Activated CD4-positive, alpha-beta T cell treated with anti-CD3 and anti-CD28 coated beads for 36 hours (primary cell): ENCODE measurements around the gene PRAMEF17. TPM values are rescaled to one million over a fixed set of nuclear protein-coding genes. Genes with fewer than 3 reads are reported as not detected.
"Not testable (repeated sequence)": the region's sequence is repeated elsewhere in the genome, so short reads cannot be mapped to it uniquely, and the experiment has no call there.

ENCODE experiments used
- ATAC-seq: fragments of 200-7000 bp; cut with Tn5 transposase; one replicate; pipeline ENCODE4 v1.10.0; 2021; ENCODE audit warnings: mild to moderate bottlenecking, moderate library complexity
- CTCF ChIA-PET: fragments of 350-600 bp; sonication (Branson Sonifier 250); formaldehyde crosslinking; loops from one replicate; lab custom pipeline; 2021; ENCODE audit warnings: antibody characterized with exemption; lab: Charles Lee
- POLR2A ChIA-PET: fragments of 350-600 bp; sonication (Branson Sonifier 250); formaldehyde crosslinking; loops from one replicate; lab custom pipeline; 2021; ENCODE audit warnings: antibody characterized with exemption, inconsistent platforms; lab: Charles Lee
- DNase-seq: peaks from one replicate; pipeline ENCODE4 v3.0.0-alpha.2; 2020
- H3K27ac Mint-ChIP-seq: one replicate; pipeline ENCODE4 v1.8.0; 2021; ENCODE audit warnings: mixed read lengths
- H3K27me3 Mint-ChIP-seq: one replicate; pipeline ENCODE4 v1.8.0; 2021; ENCODE audit warnings: mixed read lengths
- H3K36me3 Mint-ChIP-seq: one replicate; pipeline ENCODE4 v1.8.0; 2021; ENCODE audit warnings: low read depth, mixed read lengths
- H3K4me1 Mint-ChIP-seq: one replicate; pipeline ENCODE4 v1.8.0; 2021; ENCODE audit warnings: mixed read lengths
- H3K4me3 Mint-ChIP-seq: one replicate; pipeline ENCODE4 v1.8.0; 2021; ENCODE audit warnings: mild to moderate bottlenecking, moderate library complexity, mixed read lengths
- H3K9me3 Mint-ChIP-seq: one replicate; pipeline ENCODE4 v1.8.0; 2021; ENCODE audit warnings: low read depth, mixed read lengths
- intact Hi-C, 2 experiments: fragments of 100-400 bp; cut with DNase I in 1 of 2; cut with micrococcal nuclease in 1 of 2; formaldehyde crosslinking; loops; one replicate each; pipeline versions ENCODE4 v1.14.2 to v1.15.1; 2022 to 2024; cut with DNase I, micrococcal nuclease
- total RNA-seq, 2 experiments: library from RNA; stranded (reverse); gene quantifications; one replicate each; pipeline ENCODE4 v1.2.3, GENCODE V29; 2021

The PRAMEF17 gene
- total RNA-seq, 2 experiments from 2014 or later: not detected

DNA sequence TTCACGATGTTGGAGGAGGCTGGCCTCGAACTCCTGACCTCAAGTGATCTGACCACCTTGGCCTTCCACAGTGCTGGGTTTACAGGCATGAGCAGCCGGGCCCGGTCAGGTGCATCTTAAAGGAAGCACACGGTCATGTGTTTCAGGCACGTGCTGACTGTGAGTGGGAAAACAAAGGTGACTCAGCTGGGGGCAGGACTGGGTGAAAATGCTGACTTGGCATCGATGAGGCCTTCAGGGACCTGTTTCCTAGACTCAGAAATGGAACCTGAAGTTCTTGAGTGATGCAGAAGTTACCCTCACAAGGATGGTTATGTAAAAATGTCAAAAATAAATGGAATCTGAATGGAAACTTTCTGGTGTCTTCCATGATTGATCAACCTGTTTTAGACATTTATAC is 3.6 kb downstream of the PRAMEF17 start:
- DNase-seq, CTCF ChIA-PET, H3K4me1 Mint-ChIP-seq, POLR2A ChIA-PET, H3K36me3 Mint-ChIP-seq, intact Hi-C loops, H3K9me3 Mint-ChIP-seq, H3K27me3 Mint-ChIP-seq, H3K27ac Mint-ChIP-seq, ATAC-seq, H3K4me3 Mint-ChIP-seq: not testable (repeated sequence)

DNA sequence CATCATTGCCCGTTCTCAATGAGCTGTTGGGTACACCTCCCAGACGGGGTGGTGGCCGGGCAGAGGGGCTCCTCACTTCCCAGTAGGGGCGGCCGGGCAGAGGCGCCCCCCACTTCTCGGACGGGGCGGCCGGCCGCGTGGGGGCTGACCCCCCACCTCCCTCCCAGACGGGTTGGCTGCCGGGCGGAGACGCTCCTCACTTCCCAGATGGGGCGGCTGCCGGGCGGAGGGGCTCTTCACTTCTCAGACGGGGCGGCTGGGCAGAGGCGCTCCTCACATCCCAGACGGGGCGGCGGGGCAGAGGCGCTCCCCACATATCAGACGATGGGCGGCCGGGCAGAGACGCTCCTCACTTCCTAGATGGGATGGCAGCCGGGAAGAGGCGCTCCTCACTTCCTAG is 5.3 kb downstream of the PRAMEF17 start:
- H3K36me3 Mint-ChIP-seq, POLR2A ChIA-PET, H3K27ac Mint-ChIP-seq, CTCF ChIA-PET, DNase-seq, H3K27me3 Mint-ChIP-seq, ATAC-seq, H3K4me1 Mint-ChIP-seq, intact Hi-C loops, H3K4me3 Mint-ChIP-seq, H3K9me3 Mint-ChIP-seq: not testable (repeated sequence)

DNA sequence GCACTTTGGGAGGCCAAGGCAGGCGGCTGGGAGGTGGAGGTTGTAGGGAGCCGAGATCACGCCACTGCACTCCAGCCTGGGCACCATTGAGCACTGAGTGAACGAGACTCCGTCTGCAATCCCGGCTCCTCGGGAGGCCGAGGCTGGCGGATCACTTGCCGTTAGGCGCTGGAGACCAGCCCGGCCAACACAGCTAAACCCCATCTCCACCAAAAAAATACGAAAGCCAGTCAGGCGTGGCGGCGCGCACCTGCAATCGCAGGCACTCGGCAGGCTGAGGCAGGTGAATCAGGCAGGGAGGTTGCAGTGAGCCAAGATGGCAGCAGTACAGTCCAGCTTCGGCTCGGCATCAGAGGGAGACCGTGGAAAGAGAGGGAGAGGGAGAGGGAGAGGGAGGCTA is 5.9 kb downstream of the PRAMEF17 start:
- H3K27ac Mint-ChIP-seq, H3K4me3 Mint-ChIP-seq, DNase-seq, POLR2A ChIA-PET, intact Hi-C loops, H3K27me3 Mint-ChIP-seq, H3K36me3 Mint-ChIP-seq, H3K4me1 Mint-ChIP-seq, ATAC-seq, H3K9me3 Mint-ChIP-seq: not testable (repeated sequence)
- CTCF ChIA-PET: interaction anchor here (0.6 kb wide), 1 partner anchor 35 kb away, joined by 3 read pairs; no protein-coding TSS in a partner anchor

DNA sequence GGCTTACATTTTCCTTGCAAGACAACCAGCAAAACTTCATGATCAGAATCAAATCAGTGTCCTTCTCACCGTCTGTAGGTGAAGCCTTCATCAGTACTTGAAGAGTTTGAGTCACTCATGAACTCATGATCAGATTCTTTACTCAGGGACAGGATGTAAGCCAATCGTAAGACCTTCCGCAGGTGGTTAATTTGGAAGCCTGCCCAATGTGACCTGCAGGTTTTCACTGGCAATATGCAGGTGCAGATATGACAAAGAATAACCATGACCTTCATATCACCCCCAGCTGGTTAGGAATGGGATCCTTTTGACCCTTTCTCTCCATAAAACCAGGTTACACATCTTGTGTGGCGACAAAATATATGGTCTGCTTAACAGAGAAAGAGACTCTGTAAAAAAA is 18.4 kb downstream of the PRAMEF17 start:
- POLR2A ChIA-PET: no interaction called here
- Mint-ChIP-seq H3K27ac (no peak overlapping the region), H3K4me1 (no peaks in the 10 kb centered on the region), H3K36me3 (no peaks in the 10 kb centered on the region), H3K9me3 (no peaks in the 10 kb centered on the region), H3K4me3 (no peak overlapping the region), H3K27me3 (no peaks in the 10 kb centered on the region)
- DNase-seq: no peak
- ATAC-seq: no peak
- CTCF ChIA-PET: interaction anchor here (1.5 kb wide), 1 partner anchor 9 kb away, joined by 3 read pairs; no protein-coding TSS in a partner anchor
- intact Hi-C loops: no loop called here

DNA sequence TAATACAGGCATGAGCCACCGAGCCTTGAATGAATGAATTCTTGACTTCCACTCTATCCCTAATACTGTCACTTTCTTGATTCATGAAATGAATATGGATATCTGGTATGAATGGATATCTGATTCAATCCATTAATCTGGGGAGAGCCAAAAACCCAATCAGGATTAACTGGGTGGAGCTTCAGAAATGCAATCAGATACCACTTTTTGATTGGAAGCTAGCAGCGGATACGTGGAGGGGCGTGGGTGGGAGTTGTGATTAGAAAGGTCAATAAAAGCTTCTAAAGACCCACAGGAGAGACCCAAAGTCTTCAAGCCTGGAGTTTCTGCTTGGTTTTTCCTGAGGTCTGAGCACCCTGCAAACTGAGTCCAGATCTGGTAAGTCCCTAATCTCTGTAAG is 20.7 kb downstream of the PRAMEF17 start, which contains the start of gene PRAMEF20:
TSS of gene PRAMEF20 (plus strand) at position 301 of the 400 bp plus-strand sequence. CDS start 5,905 bp downstream, outside the sequence.
- DNase-seq, intact Hi-C loops, H3K4me3 Mint-ChIP-seq, ATAC-seq, H3K27me3 Mint-ChIP-seq, H3K36me3 Mint-ChIP-seq, H3K27ac Mint-ChIP-seq, POLR2A ChIA-PET, H3K4me1 Mint-ChIP-seq, H3K9me3 Mint-ChIP-seq, CTCF ChIA-PET: not testable (repeated sequence)

DNA sequence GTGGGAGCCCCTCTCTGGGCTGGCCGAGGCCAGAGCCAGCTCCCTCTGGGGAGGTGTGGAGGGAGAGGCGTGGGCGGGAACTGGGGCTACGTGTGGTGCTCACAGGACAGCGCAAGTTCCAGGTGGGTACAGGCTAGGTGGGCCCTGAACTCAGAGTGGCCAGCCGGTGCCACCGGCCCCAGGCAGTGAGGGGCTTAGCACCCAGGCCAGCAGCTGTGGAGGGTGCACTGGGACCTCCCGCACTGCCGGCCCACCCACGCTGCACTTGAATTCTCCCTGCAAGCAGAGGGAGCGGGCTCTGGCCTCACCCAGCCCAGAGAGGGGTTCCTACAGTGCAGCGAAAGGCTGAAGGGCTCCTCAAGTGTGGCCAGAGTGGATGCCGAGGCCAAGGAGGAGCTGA is 41.1 kb downstream of the PRAMEF17 start:
- Mint-ChIP-seq H3K36me3 (no peaks in the 10 kb centered on the region), H3K4me1 (no peaks in the 10 kb centered on the region), H3K27ac (no peak overlapping the region), H3K27me3 (no peaks in the 10 kb centered on the region), H3K4me3 (no peak overlapping the region), H3K9me3 (no peaks in the 10 kb centered on the region)
- intact Hi-C loops: no loop called here
- POLR2A ChIA-PET: no interaction called here
- no peak for ATAC-seq
- CTCF ChIA-PET: interaction anchor here (0.7 kb wide), 1 partner anchor 35 kb away, joined by 3 read pairs; no protein-coding TSS in a partner anchor
- no peak for DNase-seq

DNA sequence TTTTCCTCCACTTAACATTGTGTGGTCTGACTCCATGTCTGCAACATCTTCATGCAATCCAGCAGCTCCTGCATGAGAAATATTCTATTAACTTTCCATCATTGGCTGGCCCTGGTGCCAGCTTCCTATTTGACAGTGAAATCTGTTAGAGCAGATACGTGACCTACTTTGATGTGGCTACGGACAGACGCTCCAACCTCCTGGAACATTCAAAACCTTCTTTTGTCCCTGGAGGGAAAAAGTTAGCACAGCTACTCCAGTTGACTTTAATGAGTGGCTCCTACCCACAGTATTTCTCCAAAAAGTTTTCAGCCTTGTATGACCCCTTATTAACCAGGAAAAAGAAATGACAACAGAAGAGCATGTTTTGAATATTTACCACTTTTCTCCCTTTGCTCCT is 42.8 kb downstream of the PRAMEF17 start:
- DNase-seq: no peak
- no peak for ATAC-seq
- Mint-ChIP-seq H3K9me3 (no peaks in the 10 kb centered on the region), H3K4me3 (no peak overlapping the region), H3K36me3 (no peaks in the 10 kb centered on the region), H3K27ac (no peak overlapping the region), H3K27me3 (peaks cover 2% of the 10 kb centered on the region), H3K4me1 (no peaks in the 10 kb centered on the region)
- intact Hi-C loops: no loop called here
- ChIA-PET CTCF (no interaction called here), POLR2A (no interaction called here)

DNA sequence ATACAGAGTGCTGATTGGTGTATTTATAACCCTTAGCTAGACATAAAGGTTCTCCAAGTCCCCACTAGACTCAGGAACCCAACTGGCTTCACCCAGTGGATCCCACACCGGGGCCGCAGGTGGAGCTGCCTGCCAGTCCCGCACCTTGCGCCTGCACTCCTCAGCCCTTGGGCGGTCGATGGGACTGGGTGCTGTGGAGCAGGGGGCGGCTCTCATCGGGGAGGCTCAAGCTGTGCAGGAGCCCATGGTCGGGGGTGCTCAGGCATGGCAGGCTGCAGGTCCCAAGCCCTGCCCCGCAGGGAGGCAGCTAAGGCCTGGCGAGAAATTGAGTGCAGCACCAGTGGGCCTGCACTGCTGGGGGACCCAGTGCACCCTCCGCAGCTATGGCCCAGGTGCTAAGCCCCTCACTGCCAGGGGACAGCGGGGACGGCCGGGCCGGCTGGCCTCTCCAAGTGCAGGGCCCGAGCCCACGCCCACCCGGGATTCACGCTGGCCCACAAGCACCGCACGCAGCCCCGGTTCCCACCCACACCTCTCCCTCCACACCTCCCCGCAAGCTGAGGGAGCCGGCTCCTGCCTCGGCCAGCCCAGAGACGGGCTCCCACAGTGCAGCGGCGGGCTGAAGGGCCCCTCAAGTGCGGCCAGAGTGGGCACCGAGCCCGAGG is 44.4 kb downstream of the PRAMEF17 start:
- CTCF ChIA-PET, H3K27me3 Mint-ChIP-seq, H3K36me3 Mint-ChIP-seq, intact Hi-C loops, H3K9me3 Mint-ChIP-seq, H3K4me3 Mint-ChIP-seq, POLR2A ChIA-PET, H3K4me1 Mint-ChIP-seq, H3K27ac Mint-ChIP-seq, DNase-seq, ATAC-seq: not testable (repeated sequence)

DNA sequence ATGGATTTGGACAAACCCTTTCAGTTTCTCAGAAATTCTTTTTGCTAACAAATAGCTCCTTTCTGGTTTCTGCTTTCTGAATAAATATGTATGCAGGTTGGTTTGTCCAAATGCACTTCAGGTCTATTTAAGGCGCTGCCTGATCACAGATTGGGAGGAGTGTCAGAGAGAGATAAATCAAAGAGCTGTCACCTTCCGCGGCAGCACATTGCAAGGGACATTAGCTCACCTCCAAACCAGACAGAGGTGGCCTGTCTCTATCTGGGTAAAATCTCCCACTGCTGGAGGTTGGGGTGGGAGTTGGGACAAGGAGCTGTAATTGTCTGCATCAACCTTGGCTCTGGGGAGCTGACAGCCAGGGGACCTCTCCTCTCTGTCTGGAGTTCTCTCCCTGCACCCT is 46.0 kb downstream of the PRAMEF17 start:
- H3K27ac Mint-ChIP-seq: no peak overlapping the region
- POLR2A ChIA-PET: interaction anchor here (0.6 kb wide), 1 partner anchor 12 kb away, joined by 6 read pairs; no protein-coding TSS in a partner anchor

DNA sequence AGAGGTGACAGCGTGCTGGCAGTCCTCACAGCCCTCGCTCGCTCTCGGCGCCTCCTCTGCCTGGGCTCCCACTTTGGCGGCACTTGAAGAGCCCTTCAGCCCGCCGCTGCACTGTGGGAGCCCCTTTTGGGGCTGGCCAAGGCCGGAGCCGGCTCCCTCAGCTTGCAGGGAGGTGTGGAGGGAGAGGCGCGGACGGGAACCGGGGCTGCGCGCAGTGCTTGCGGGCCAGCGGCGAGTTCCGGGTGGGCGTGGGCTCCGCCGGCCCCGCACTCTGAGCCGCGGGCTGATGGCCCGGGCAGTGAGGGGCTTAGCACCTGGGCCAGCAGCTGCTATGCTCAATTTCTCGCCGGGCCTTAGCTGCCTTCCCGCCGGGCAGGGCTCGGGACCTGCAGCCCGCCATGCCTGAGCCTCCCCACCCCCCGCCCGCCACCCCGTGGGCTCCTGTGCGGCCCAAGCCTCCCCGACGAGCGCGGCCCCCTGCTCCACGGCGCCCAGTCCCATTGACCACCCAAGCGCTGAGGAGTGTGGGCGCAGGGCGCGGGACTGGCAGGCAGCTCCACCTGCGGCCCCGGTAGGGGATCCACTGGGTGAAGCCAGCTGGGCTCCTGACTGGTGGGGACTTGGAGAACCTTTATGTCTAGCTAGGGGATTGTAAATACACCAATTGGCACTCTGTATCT is 49.8 kb downstream of the PRAMEF17 start:
- H3K4me3 Mint-ChIP-seq, H3K36me3 Mint-ChIP-seq, H3K4me1 Mint-ChIP-seq, DNase-seq, intact Hi-C loops, H3K27me3 Mint-ChIP-seq, POLR2A ChIA-PET, ATAC-seq, CTCF ChIA-PET, H3K9me3 Mint-ChIP-seq, H3K27ac Mint-ChIP-seq: not testable (repeated sequence)

More for the DNA sequence above, 46.0 kb downstream of the PRAMEF17 start:
- CTCF ChIA-PET: interaction anchor here (0.7 kb wide), 1 partner anchor 24 kb away, joined by 3 read pairs; no protein-coding TSS in a partner anchor
- H3K9me3 Mint-ChIP-seq: no peaks in the 10 kb centered on the region
- intact Hi-C loops: no loop called here
- DNase-seq (no peak), ATAC-seq (no peak)
- no peaks in the 10 kb centered on the region for H3K36me3 Mint-ChIP-seq
- no peak overlapping the region for H3K4me3 Mint-ChIP-seq
- no peaks in the 10 kb centered on the region for H3K4me1 Mint-ChIP-seq
- peaks cover 2% of the 10 kb centered on the region for H3K27me3 Mint-ChIP-seq
